Urothelium cell line (cell line): ENCODE results near the gene TCTN1.
"Not testable (repeated sequence)": the region's sequence is repeated elsewhere in the genome, so short reads cannot be mapped to it uniquely, and the experiment has no call there.

ENCODE experiments used
- DNase-seq: peaks from one replicate; pipeline ENCODE4 v3.0.0; 2011; ENCODE audit warnings: low spot score, mixed read lengths
- FAIRE-seq: peaks from 2 replicates; lab custom pipeline; 2011; peaks lifted over from hg19 to GRCh38; lab: Jason Lieb, UNC

Gene TCTN1

DNA sequence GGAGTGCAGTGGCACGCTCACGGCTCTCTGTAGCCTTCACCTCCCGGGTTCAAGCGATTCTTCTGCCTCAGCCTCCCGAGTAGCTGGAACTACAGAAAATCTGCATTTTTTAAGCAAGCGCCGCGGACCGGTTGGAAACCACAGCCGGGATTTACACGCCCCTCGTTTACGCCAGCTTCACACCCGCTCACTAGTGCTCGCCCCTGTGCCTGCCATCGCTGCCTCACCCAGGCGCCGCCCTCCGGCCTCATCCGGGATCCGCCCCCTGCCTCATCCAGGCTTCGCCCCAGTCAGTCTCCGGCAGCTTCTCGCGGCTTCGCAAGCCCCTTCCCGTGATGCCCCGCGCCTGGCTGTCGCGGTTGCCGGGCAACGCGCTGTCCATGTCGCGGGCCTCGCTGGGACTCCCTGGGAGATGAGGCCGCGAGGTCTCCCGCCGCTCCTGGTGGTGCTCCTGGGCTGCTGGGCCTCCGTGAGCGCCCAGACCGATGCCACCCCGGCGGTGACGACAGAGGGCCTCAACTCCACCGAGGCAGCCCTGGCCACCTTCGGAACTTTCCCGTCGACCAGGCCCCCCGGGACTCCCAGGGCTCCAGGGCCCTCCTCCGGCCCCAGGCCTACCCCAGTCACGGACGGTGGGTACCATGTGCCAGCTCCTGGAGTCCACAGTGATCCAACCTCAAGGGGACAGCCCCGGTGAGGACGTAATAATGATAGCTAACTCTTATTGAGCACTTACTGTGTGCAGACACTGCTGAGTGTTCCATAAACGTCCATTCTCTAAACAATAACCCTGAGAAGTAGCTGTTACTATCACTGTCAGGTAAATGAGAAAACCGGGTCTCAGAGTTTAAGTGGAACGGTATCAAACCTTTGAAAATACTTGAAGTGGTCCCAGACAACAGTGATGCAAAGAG lies at the start of gene TCTN1:
Gene TCTN1, plus strand, starts transcription at position 359 of the 914 bp plus-strand sequence. Its CDS starts 54 bp downstream, at position 413.
- FAIRE-seq (peak; percentile 70), DNase-seq (peak; percentile 96)

GRCh38 chr12:110564471-110564991 lies 49.4 kb upstream of the TCTN1 start:
- no peak for FAIRE-seq
- DNase-seq = no peak

DNA sequence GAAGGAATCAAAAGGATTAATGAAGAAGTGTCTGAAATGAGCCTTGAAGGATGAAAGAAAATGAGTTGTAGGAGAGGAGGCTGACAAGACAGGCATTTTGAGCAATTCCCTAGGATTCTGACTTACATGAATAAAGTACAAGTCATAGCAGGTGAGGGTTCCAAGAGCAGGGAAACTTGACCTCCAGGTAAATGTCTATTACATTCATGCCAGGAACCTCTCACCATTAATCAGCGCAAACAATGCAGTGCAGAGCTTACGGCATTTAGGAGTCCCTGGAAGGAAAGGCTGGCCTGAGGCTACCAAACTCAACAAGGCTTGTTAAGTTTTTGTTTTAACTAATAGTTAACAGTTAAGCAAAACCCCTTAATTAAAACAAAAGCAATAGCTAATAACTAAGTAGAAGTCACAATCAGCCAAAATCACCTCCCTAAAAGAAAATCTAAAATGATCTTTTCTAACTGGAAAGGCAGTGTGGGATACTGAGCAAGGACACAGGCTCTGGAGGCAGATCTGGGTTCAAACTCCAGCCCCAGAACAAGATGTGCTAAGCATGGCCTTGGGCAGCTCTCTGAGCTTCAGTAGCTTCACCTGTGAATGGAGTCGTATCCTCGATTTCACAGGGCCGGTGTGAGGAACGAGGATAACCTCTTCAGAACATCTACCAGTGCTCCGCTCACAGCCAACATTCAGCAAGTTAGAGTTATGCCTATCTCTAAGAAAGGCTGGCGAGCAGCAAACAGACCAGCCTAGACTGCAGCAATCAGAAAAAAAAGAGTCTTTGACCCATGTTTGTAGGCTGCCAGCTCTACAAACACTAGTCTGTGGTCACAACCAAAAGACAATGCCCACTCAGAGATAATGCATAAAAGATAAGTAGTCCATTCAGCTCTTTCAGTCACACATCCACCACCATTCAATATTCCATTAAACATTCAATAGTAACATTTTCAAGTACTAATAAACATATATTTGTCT lies 47.7 kb upstream of the TCTN1 start:
- DNase-seq (no peak), FAIRE-seq (no peak)

DNA sequence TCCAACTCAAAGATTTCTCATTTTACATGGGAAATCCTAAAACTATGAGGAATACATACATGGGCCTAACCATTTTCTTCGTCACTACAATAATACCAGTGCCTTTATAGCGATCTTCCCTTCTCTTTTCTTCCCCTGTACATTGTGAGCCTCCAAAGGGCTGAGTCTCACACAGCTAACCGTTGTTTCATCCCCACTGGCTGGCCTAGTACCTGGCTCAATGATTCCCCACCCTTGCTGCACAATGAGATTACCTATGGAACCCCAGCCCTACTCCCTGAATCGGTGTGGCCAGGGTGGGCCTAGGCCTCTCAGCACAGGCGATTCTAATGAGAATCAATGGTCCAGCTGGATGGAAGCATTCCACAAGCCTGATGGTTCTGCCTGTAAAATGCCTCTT lies 46.9 kb upstream of the TCTN1 start:
- FAIRE-seq (no peak), DNase-seq (no peak)

GRCh38 chr12:110568752-110569151 lies 45.2 kb upstream of the TCTN1 start:
- DNase-seq (no peak), FAIRE-seq (no peak)

- FAIRE-seq, DNase-seq: not testable (repeated sequence)
These were observed 44.1 kb upstream of the TCTN1 start for GRCh38 chr12:110569838-110570237.

DNA sequence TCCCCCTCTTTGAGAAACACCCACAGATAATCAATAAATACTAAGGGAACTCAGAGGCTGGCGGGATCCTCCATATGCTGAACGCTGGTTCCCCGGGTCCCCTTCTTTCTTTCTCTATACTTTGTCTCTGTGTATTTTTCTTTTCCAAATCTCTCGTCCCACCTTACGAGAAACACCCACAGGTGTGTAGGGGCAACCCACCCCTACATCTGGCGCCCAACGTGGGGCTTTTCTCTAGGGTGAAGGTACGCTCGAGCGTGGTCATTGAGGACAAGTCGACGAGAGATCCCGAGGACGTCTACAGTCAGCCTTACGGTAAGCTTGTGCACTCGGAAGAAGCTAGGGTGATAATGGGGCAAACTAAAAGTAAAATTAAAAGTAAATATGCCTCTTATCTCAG lies 43.1 kb upstream of the TCTN1 start:
- not testable (repeated sequence) for FAIRE-seq

DNA sequence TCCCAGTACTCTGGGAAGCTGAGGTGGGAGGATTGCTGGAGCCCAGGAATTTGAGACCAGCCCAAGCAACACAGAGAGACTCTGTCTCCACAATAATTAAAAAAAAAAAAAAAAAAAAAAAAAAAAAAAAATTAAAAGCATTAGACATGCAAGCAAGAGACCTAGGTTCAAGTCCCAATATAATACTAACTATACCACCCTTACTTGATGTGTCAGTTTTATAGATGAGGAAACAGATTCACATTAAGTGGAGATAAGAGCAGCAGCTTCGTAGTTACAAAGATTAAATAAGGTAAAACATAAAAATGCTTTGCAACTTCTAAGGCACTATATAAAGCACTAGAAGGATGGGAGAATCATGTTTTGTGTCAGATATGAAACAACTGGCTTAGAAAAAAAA lies 39.9 kb upstream of the TCTN1 start:
- no peak for DNase-seq
- no peak for FAIRE-seq

More for the DNA sequence above, 43.1 kb upstream of the TCTN1 start:
- DNase-seq = not testable (repeated sequence)

DNA sequence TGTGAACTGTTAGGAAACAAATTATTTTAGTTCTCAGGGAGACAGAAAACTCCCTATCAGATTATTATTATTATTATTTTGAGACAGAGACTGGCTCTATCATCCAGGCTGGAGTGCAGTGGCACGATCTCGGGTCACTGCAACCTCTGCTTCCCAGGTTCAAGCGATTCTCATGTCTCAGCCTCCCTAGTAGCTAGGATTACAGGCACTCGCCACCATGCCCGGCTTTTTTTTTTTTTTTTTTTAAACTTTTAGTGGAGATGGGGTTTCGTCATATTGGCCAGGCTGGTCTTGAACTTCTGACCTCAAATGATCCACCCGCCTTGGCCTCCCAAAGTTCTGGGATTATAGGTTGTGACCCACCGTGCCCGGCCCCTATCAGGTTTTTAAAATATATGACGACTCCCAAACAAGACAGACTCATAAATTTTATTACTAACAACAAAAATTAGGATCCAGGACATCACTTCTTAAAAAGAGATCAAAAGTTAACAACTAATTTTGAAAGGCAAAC lies 39.2 kb upstream of the TCTN1 start:
- not testable (repeated sequence) for DNase-seq, FAIRE-seq

DNA sequence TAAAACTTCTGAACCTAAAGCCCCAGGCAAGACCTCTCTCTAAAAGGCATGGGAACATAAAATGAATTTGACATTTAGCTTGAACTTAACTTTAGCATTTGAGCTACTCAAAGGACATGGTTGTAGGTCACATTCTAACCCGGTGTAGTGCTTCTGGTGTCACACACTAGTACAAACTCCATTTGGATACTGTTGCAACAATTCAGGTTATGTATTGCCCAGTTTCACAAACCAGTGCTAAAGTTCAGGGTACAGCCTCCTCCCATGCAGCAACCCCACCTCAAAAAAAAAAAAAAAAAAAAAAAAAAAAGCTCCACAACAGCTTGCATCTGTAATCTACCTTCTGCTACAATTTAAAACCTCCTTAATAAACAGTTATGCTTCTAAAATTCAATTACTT lies 38.6 kb upstream of the TCTN1 start:
- DNase-seq = no peak
- FAIRE-seq = no peak

DNA sequence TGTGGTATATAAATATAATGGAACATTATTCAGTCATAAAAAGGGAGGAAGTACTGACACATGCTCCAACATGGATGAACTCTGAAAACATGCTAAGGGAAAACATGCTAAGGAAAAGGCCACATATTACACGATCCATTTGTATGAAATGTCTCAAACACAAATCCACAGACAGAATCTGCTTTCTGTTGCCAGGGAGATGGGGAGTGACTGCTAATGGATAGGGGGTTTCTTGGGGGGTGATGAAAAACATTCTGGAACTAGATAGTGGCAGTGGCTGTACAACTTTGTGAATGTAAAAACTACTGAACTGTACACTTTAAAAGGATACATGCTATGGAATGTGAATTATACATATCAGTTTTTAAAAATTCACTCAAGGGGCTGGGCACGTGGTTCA lies 37.4 kb upstream of the TCTN1 start:
- no peak for FAIRE-seq

GRCh38 chr12:110577864-110578693 lies 35.9 kb upstream of the TCTN1 start:
- DNase-seq (peak; percentile 42), FAIRE-seq (no peak)

More for the DNA sequence above, 37.4 kb upstream of the TCTN1 start:
- no peak for DNase-seq

DNA sequence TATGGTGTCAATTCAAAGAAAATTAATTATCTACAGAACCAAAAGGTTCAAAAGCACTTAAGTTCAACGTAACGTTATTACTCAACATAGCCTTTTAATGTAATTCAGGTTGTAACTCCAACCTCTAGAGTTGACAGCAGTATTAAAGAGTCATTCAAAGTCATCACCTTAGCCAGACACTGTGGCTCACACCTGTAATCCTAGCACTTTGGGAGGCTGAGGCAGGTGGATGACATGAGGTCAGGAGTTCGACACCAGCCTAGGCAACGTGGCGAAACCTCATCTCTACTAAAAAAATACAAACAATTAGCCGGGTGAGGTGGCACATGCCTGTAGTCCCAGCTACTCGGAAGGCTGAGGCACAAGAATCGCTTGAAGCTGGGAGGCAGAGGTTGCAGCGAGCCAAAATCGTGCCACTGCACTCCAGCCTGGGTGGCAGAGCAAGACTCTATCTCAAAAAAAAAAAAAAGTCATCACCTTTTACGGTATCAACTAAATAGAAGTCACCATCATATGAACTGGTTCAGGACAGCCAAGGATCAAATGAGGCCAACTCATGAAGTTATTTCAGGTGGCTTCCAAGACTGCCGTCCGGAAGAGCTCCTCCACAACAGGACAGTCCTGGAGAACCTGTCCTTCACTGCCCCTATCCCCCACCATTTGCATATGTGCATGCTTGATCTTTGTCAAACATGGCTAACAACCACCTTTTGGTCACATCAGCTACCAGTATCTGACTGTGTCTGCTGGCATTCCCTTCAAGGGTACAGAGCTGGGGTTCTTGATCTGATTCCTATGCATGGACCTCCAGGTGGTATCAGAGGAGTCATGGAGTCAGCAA lies 35.0 kb upstream of the TCTN1 start:
- DNase-seq = no peak
- no peak for FAIRE-seq

GRCh38 chr12:110579535-110580253 lies 34.2 kb upstream of the TCTN1 start:
- DNase-seq (no peak), FAIRE-seq (no peak)

DNA sequence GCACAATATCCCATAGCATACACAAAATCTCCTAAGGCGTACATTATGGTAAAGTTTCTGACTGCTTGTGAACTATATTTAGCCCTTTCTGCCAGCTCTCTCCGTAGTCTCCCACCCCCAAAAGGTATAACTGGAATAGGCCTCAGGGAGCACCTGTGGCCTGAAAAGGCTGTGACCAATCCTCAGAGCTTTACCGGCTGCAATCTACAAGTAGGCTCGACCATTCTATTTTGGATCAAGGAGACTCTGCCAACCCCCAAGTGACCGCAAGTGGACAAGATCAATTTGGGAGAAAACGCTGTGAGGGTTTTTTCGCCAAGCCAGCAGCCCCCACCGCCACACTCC lies 32.0 kb upstream of the TCTN1 start:
- FAIRE-seq (no peak), DNase-seq (no peak)

DNA sequence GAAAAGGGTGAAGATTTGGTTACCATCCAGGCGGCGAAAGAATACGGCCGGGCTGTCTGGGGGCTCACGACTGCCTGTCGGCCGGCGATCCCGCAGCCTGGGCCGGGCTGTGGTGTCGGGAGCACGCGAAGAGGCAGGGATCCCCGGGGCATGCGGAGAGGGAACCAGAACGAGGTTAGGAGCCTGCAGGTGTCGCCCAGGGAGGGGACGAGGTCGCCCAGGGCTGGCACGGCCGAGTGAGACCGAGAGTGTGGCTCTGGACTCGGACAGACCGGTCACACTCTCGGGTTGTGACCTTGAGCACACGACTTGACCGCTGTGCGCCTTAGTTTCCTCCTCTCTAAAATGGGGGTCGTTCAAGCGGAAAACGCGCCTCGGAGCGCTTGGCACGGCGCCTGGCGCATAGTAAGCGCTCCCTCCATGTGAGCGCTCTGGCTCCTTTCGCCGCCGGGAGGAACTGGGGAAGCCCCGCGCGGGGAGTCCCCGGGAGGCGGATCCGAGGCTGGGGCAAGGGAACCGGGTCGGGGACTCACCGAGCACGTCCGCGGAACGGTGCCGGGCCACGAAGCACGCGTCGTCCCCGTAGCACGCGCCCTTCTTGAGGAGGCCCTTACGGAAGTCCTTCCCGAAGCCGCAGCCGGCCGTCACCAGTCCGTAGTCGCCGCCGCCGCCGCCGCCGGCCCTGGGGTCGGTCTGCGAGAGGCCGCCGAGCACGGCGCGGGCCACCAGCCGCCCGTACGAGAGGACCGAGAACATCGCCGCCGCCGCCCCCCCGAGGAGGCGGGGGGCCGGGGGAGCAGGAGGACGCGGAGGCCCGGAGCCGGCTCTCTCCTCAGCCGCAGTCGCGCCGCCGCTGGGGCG lies 31.4 kb upstream of the TCTN1 start:
- no peak for FAIRE-seq
- DNase-seq = no peak
